Measurements from ENCODE around the gene FLT4. TPM values are rescaled to one million over a fixed set of nuclear protein-coding genes. Genes with fewer than 3 reads are reported as not detected.

Gene FLT4
- polyA plus RNA-seq, 1 donor from 2014 or later, result 0.04 TPM

DNA sequence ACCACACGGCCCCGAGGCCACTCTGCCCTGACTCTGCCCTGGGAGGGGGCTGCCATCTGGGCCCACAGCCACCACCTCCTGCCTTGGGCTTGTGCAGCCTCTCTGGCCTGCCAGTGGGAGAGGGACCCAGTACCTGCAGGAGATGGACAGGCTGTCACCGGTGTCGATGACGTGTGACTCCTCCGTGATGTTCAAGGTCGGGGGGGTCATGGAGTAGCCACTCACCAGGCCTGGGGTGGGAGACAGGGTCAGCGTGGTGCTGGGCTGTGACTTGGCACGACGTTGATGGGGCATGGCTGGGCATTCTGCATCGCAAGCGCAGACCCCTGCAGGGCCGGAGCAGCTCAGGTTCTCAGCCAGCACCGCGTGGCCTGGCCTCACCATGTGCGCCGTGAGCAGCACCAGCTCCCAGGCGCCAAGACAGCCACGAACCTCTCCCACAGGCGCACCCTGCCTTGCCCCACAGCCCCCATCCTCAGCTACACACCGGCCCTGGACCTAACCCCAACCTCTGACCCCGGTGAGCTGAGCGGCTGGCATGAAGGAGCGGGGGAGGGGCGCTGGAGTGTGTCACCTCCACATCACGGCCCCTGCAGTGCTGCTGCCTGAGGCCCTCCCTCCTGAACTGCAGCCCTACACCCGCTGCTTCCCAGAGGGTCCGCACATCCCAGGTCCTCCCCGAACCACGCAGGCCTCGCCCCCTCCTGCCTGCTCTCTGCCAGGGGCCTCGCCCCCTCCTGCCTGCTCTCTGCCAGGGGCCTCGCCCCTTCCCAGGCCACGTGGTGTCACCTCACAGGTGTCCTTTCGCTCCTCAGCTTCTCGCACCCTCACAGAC lies 17.6 kb downstream of the FLT4 start:
- no peaks in the 10 kb centered on the region for H3K79me2 ChIP-seq (replicated peaks; ENCODE audit: insufficient read depth, low read length)
- H2AFZ ChIP-seq (ENCODE audit: low read depth, low read length), result no peak overlapping the region
- H3K36me3 ChIP-seq (ENCODE audit: insufficient read depth, low read length), result no peaks in the 10 kb centered on the region
- no peaks in the 10 kb centered on the region for H3K9me3 ChIP-seq (ENCODE audit: low read length)
- no peak overlapping the region for H3K9ac ChIP-seq (ENCODE audit: low read length)
- H3K4me2 ChIP-seq (ENCODE audit: low read length), result no peak overlapping the region
- TF ChIP-seq EZH2 (IDR thresholded peaks at IDR 0.05; ENCODE audit: borderline replicate concordance, insufficient read depth, low read length, poor library complexity, severe bottlenecking) (no peak), EP300 (conservative IDR thresholded peaks at IDR 0.05; ENCODE audit: poor library complexity, severe bottlenecking) (no peak), POLR2AphosphoS5 (IDR thresholded peaks at IDR 0.05) (no peak)
- TF ChIP-seq, protein P1, sequence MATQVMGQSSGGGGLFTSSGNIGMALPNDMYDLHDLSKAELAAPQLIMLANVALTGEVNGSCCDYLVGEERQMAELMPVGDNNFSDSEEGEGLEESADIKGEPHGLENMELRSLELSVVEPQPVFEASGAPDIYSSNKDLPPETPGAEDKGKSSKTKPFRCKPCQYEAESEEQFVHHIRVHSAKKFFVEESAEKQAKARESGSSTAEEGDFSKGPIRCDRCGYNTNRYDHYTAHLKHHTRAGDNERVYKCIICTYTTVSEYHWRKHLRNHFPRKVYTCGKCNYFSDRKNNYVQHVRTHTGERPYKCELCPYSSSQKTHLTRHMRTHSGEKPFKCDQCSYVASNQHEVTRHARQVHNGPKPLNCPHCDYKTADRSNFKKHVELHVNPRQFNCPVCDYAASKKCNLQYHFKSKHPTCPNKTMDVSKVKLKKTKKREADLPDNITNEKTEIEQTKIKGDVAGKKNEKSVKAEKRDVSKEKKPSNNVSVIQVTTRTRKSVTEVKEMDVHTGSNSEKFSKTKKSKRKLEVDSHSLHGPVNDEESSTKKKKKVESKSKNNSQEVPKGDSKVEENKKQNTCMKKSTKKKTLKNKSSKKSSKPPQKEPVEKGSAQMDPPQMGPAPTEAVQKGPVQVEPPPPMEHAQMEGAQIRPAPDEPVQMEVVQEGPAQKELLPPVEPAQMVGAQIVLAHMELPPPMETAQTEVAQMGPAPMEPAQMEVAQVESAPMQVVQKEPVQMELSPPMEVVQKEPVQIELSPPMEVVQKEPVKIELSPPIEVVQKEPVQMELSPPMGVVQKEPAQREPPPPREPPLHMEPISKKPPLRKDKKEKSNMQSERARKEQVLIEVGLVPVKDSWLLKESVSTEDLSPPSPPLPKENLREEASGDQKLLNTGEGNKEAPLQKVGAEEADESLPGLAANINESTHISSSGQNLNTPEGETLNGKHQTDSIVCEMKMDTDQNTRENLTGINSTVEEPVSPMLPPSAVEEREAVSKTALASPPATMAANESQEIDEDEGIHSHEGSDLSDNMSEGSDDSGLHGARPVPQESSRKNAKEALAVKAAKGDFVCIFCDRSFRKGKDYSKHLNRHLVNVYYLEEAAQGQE (IDR thresholded peaks at IDR 0.05; ENCODE audit: borderline replicate concordance), result no peak
- TF ChIP-seq, protein P2, sequence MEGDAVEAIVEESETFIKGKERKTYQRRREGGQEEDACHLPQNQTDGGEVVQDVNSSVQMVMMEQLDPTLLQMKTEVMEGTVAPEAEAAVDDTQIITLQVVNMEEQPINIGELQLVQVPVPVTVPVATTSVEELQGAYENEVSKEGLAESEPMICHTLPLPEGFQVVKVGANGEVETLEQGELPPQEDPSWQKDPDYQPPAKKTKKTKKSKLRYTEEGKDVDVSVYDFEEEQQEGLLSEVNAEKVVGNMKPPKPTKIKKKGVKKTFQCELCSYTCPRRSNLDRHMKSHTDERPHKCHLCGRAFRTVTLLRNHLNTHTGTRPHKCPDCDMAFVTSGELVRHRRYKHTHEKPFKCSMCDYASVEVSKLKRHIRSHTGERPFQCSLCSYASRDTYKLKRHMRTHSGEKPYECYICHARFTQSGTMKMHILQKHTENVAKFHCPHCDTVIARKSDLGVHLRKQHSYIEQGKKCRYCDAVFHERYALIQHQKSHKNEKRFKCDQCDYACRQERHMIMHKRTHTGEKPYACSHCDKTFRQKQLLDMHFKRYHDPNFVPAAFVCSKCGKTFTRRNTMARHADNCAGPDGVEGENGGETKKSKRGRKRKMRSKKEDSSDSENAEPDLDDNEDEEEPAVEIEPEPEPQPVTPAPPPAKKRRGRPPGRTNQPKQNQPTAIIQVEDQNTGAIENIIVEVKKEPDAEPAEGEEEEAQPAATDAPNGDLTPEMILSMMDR (IDR thresholded peaks at IDR 0.05; ENCODE audit: poor library complexity, severe bottlenecking), result no peak
- H3F3A ChIP-seq (ENCODE audit: insufficient read depth, low read length, poor library complexity, severe bottlenecking), result no peaks in the 10 kb centered on the region
- H3K4me3 ChIP-seq (ENCODE audit: low read length), result no peak overlapping the region
- H3K9me2 ChIP-seq (ENCODE audit: insufficient read depth, low read length), result no peaks in the 10 kb centered on the region
- H3K27ac ChIP-seq (ENCODE audit: low read length), result no peak overlapping the region
- no peaks in the 10 kb centered on the region for H3K27me3 ChIP-seq (ENCODE audit: insufficient read depth, low read depth, low read length)
- H4K20me1 ChIP-seq (ENCODE audit: insufficient read depth), result no peaks in the 10 kb centered on the region

GRCh38 chr5:180630426-180630825 lies 19.0 kb downstream of the FLT4 start:
- no peaks in the 10 kb centered on the region for H3F3A ChIP-seq (ENCODE audit: insufficient read depth, low read length, poor library complexity, severe bottlenecking)
- no peak overlapping the region for H2AFZ ChIP-seq (ENCODE audit: low read depth, low read length)
- no peak overlapping the region for H3K4me2 ChIP-seq (ENCODE audit: low read length)
- H3K9me2 ChIP-seq (ENCODE audit: insufficient read depth, low read length), result no peaks in the 10 kb centered on the region
- H3K9ac ChIP-seq (ENCODE audit: low read length), result no peak overlapping the region
- H3K9me3 ChIP-seq (ENCODE audit: low read length), result no peaks in the 10 kb centered on the region
- H3K27me3 ChIP-seq (ENCODE audit: insufficient read depth, low read depth, low read length), result no peaks in the 10 kb centered on the region
- H4K20me1 ChIP-seq (ENCODE audit: insufficient read depth), result no peaks in the 10 kb centered on the region
- H3K79me2 ChIP-seq (replicated peaks; ENCODE audit: insufficient read depth, low read length), result no peaks in the 10 kb centered on the region
- no peaks in the 10 kb centered on the region for H3K36me3 ChIP-seq (ENCODE audit: insufficient read depth, low read length)
- no peak overlapping the region for H3K4me3 ChIP-seq (ENCODE audit: low read length)
- H3K27ac ChIP-seq (ENCODE audit: low read length), result no peak overlapping the region
- TF ChIP-seq TAF1 (IDR thresholded peaks at IDR 0.05; ENCODE audit: low read depth) (no peak), RAD21 (conservative IDR thresholded peaks at IDR 0.05) (no peak), SMC3 (conservative IDR thresholded peaks at IDR 0.05; ENCODE audit: poor library complexity) (no peak), EP300 (conservative IDR thresholded peaks at IDR 0.05; ENCODE audit: poor library complexity, severe bottlenecking) (no peak), MXI1 (conservative IDR thresholded peaks at IDR 0.05; ENCODE audit: poor library complexity, severe bottlenecking) (no peak), EZH2 (IDR thresholded peaks at IDR 0.05; ENCODE audit: borderline replicate concordance, insufficient read depth, low read length, poor library complexity, severe bottlenecking) (no peak), POLR2AphosphoS5 (IDR thresholded peaks at IDR 0.05) (no peak)
- TF ChIP-seq, protein P2 (IDR thresholded peaks at IDR 0.05; ENCODE audit: poor library complexity, severe bottlenecking), result no peak
- TF ChIP-seq, protein P1 (IDR thresholded peaks at IDR 0.05; ENCODE audit: borderline replicate concordance), result no peak
